HS-27A (cell line): ENCODE results near the gene ZNF839.

Experiments used
- DNase-seq: peaks from one replicate; pipeline ENCODE4 v3.0.0-alpha.2; 2012; ENCODE audit warnings: low read depth, missing footprints

Gene ZNF839

GRCh38 chr14:102387086-102387485, 67.5 kb downstream of the ZNF839 start:
- no peak for DNase-seq

GRCh38 chr14:102389246-102389645, 69.7 kb downstream of the ZNF839 start:
- no peak for DNase-seq

GRCh38 chr14:102390064-102390855, 70.7 kb downstream of the ZNF839 start:
- no peak for DNase-seq
